NOMO-1 treated with dmso at 0.1 percent for 144 hours (cell line): ENCODE data around the gene CAPN7.
"Not testable (repeated sequence)": the region's sequence is repeated elsewhere in the genome, so short reads cannot be mapped to it uniquely, and the experiment has no call there.

Experiments used
- DNase-seq: peaks from one replicate; lab custom pipeline; 2025; ENCODE audit not compliant: unreplicated experiment; lab: John Stamatoyannopoulos, UW

CAPN7 gene

DNA sequence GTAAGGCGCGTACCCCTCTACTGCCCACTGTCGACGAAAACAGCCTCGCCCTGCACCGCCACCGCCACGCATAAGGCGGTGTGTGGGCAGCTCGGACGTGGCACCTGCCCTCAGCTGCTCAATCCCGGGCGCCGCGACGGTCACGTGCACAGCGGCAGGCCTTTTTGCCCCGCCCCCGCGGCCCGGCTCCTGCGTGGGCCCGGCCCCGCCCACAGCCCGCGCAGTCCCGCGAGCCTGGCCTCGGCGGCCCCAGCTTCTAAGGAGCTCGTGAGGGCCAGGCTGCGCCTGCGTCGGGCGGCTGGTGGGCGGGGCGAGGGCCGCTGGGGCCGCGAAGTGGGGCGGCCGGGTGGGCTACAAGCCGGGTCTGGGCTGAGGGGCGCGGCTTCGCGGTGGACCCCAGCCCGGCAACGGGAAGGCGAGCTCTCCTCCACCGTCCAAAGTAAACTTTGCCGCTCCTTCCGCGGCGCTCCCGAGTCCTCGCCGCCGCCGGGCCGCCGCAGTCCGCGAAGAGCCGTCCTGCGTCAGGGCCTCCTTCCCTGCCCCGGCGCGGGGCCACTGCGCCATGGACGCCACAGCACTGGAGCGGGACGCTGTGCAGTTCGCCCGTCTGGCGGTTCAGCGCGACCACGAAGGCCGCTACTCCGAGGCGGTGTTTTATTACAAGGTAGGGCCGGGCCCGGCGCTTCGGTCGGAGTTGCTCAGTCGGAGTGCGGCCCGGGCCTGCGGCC is at the start of gene CAPN7:
Gene CAPN7 (plus strand): TSS at position 313 of the 728 bp plus-strand sequence. CDS start 250 bp downstream, at position 563.
- no peak for DNase-seq

DNA sequence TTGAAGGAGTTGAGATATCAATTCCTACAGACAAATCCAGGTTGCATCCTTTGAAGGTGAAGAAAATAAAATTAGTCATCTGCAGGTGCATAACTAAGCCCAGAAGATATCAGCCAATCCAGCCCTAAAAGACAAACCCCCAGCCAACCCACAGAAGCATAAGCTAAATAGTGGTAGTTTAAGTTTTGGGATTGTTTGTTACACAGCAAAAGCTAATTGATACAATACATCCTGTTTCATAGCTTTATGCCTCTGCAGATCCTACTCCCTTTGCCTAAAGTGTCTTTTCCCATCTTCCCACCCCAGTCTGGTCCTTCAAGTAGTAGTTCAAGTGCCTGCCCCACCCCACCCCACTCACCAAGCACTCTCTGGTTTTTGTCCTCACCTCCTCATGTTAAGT is 48.6 kb upstream of the CAPN7 start:
- DNase-seq: no peak

DNA sequence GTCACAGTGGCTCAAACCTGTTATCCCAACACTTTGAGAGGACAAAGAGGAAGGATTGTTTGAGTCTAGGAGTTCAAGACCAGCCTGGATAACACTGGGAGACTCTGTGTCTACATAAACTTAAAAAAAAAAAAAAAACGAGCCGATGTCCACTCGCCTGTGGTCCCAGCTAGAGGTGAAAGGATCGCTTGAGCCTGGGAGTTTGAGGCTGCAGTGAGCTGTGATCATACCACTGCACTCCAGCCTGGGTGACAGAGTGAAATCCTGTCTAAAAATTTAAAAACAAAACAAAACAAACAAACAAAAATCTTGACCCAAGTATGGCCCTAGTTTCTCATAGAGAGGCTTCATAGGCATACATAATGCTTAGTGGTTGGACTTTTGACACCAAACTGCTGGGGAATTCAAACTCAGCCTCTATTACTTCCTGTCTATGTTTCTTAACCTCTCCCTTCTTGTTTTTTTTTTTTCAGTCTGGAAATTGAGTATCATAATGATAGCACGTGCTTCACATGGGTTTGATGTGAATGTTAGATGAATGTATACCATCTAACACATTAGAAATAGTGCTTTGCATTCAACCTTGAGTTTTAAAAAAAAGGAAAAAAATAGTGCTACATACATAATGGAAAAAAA is 46.4 kb upstream of the CAPN7 start:
- no peak for DNase-seq

DNA sequence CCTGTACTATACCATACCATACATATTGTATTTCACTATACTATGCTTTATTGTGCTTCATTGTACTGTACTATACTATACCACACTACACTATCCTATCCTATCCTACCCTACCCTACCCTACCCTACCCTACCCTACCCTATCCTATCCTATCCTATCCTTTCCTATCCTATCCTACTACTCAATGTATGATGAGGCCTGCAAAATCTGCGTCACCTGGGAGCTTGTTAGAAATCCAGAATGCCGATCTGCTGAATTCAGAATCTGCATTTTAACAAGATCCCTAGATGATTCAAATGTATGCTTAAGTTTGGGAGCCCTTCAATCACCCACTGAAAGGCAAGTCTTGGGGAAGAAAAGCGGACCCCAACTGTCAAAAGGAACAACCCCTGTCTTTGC is 45.4 kb upstream of the CAPN7 start:
- no peak for DNase-seq

DNA sequence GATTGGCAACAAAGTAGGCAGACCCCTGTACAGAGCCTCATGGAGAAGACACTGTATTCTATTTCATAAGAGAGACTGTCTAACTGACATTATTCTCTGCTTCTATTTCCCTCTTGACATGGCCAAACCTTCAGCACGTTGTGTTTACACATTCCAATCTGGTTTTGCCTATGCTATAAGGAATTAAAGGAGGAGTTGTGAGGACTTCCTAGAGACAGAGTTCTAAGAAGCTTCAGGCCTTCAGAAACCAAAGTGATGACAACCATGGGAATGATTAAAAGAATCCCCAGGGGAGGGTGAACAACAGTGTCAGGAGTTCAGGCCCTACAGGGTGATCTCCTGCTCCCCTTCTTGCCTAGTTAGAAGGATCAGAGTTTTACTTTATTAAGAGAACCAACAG is 44.9 kb upstream of the CAPN7 start:
- no peak for DNase-seq

DNA sequence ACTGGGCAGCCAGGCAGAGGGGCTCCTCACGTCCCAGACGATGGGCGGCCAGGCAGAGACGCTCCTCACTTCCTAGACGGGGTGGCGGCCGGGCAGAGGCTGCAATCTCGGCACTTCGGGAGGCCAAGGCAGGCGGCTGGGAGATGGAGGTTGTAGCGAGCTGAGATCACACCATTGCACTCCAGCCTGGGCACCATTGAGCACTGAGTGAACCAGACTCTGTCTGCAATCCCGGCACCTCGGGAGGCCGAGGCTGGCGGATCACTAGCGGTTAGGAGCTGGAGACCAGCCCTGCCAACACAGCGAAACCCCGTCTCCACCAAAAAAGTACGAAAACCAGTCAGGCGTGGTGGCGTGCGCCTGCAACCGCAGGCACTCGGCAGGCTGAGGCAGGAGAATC is 42.4 kb upstream of the CAPN7 start:
- DNase-seq: not testable (repeated sequence)

DNA sequence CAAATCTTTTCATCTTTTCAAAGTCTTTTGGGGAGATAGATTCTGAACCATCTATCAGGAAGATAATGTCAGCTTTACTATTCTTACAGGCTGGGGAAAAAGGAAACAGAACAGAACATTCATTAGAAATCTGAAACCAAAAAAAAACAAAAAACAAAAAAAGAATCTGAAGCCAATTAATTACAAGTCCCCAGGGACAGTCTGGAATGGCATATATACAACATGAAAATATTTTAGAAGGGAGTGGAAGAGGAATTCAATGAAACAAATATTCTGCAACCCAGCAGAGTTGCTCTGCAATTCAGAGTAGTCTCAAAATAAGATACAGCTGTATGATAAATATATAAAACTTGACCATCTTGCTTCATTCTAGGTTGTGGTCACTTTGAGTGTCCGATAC is 41.7 kb upstream of the CAPN7 start:
- DNase-seq: no peak

DNA sequence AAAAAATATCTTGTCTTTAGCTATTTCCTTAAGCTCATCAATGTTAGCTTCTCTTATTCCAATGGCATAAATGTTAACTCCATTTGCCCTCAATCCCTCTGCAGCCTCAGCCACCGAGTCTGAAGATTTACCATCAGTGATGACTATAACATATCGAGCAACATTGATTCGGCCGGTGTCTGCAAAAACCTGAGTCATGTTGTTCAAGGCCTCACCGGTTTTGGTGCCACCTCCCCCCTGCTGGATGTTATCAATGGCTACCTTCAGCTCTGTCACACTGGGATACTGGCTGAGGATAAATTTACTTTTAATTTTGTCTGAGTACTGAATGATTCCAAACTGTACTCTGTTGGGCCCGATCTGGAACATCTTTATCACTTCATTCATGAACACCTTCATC is 41.0 kb upstream of the CAPN7 start:
- DNase-seq: no peak

DNA sequence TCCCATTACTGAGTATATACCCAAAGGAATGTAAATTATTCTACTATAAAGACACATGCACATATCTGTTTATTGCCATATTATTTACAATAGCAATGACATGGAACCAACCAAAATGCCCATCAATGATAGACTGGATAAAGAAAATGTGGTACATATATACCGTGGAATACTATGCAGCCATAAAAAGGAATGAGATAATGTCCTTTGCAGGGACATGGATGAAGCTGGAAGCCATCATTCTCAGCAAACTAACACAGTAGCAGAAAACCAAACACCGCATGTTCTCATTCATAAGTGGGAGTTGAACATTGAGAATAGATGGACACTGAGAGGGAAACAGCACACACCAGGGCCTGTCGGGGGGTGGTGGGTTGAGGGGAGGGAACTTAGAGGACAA is 39.7 kb upstream of the CAPN7 start:
- not testable (repeated sequence) for DNase-seq

DNA sequence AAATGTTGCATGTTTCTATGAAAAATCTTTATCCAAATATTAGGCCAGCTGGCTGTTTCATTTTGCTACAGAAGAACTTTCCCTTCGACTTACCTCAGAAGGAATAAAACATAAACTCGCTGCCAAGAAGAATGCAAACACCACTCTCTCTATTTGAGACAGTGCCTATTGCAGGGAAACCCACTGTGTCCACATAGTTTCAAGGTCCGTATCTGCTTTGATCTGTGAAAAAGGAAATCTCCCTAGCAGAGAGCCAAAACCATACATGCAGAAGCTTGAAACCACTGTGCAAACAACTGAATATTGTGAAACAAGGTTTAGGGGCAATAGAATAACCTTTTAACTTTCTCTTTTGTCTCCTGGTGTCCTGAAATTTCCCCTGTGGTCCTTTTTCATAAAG is 35.0 kb upstream of the CAPN7 start:
- DNase-seq: peak; percentile 5

DNA sequence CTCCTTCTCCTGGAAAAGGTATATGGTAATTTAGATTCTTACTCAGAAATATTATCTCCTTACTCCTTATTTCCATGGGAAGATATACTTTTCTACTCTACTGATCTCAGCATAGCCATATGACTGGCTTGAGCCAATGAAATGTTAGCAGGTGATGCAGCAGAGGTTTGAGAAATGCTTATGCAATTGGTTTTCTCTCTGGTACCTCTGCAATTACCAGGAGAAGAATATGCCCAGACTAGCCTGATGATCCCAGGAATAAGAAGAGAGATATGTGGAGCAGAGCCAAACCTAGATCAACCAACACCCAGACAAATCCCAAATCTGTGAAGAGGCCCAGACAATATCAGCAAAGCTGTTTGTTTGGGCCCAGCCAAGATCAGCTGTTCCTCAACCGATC is 33.2 kb upstream of the CAPN7 start:
- no peak for DNase-seq

DNA sequence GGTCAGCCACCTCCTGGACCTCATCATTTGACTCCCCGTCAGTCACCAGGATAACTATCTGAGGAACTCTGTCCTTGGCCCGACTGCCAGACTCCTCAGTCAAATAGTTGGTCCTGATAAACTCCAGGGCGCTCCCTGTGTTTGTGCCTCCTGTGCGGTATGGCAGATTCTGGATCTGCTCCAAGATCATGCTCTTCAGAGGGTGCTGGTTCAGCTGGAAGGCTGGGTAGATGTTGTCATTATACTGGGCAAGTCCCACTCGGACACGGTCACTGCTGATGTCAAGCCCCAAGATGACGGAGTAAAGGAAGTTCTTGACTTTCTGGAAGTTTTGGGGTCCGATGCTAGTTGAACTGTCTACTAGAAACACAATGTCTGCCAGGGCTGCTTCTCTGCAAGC is 31.1 kb upstream of the CAPN7 start:
- no peak for DNase-seq

DNA sequence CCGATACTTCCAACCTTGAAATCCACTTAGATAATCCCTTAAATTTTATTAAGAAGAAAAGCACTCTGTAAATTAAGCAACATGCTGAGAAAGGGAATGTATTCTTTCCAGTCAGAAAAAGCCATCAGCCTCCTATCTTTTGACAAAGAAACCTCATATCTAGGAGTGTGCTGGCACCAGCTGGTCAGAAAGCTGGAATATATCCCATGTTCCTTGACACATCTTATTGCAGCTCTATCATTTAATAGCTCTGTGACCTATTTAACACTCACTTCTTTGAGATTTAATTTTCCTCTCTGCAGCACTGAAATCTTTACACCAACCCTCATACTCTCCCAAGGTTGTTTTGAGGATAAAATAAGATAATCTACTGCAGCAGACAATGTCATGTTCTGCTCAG is 30.4 kb upstream of the CAPN7 start:
- DNase-seq: no peak

DNA sequence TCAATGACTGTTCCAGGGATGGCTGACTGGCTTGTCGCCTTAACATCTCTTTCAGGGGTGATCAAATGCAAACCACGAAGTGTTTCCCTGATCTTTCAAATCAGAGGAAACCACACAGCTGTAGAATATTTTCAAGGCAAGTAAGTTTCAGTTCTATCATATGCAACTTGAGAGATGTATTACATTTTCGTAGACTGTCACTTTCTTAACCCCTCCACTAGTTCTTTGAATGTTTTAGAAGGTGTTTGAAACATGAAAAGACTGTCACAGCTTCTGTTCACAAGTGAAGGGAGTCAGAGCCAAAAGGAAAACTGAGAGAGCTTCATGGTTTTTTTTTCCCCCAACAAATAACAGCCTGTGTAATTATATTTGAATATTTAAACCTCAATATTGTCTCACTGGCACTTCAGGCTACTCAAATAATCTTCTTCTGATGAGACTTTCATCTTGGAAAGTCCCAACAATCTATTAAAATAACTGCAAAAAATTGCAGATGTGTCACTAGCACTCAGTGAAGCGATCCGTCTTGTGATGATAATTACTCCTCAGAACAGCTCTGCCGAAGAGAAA is 25.9 kb upstream of the CAPN7 start:
- DNase-seq: no peak

DNA sequence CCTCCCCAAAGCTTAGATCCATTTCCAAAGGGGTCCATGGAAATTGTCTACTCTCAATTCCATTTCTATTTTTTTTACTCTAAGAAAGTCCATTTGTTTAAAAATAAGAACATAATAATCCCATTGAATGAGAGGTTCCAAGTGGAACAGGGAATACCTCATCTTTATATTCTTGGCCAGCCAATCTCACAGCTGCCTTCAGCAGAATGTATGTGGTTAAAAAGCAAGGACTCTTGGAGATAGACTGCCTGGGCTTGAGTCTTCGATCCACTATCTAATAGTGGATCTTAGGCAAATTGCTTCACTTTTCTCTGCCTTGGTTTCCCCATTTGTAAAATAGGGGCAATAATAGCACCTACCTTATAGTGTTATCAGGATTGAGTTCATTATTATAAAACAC is 24.5 kb upstream of the CAPN7 start:
- DNase-seq: no peak

DNA sequence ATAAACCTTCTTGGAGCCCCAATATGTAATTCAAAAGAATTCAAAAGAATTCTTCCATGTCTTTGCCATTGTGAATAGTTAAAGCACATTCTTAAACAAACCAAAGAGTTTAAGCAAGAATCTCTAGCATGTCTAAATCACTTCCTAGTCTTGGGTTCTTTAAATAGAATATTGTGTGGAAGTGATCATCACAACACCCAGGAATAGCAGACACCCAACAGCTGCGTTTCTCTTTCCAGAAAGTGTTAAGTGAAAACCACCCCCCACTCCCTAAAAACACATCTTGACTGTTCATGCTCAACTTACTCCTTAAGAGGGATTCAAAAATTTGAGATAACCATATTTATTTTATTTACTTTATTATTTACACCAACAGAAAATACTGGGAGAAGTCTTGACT is 24.1 kb upstream of the CAPN7 start:
- DNase-seq: no peak

DNA sequence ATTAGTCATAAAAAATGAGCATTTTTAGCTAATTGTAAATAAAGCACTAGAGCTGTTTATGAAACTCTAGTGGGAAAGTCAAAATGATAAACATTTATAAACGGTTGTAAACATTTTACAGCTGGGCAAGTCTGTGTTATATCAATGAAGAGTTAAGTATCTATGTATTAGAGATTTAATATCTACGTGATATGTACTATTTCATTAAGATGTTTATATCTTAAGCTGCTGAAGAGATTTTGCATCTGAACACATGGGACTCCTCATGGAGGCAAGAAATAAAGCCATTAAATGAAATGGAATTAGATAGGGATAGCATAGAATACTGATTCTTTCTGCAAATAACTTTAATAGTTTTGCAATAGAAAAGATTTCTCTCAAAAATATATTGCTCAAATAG is 23.0 kb upstream of the CAPN7 start:
- no peak for DNase-seq

DNA sequence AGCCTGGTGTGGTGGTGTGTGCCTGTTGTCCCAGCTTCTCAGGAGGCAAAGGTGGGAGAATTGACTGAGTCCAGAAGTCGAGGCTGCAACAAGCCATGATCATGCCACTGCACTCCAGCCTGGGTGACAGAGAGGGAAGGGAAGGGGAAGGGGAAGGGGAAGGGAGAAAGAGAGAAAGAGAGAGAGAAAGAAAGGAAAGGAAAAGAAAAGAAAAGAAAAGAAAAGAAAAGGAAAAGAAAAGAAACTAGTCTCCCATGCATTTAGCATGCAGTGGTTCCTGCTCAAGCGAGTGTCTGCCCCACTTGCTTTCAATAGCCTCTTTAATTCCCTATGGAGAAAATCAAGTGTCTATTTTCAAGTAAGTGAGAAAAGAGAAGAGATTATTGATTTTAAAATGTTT is 20.6 kb upstream of the CAPN7 start:
- no peak for DNase-seq

DNA sequence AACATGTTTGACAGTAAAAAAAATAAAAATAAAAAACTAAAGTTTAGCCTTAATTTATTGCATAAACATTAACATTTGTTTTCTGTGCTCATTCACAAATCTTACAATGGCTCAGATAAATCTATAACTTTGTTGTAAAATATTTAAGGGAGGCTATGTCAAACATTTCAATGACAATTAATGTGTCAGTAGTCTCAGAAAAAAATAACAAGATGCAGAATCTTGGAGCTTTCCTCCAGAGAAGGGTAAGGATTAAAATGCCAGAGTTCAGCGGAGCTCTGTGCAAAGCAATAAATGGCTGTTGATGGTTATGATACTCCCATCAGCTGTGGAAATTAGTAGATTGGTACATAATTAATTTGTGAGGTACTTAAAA is 20.0 kb upstream of the CAPN7 start:
- DNase-seq: no peak

DNA sequence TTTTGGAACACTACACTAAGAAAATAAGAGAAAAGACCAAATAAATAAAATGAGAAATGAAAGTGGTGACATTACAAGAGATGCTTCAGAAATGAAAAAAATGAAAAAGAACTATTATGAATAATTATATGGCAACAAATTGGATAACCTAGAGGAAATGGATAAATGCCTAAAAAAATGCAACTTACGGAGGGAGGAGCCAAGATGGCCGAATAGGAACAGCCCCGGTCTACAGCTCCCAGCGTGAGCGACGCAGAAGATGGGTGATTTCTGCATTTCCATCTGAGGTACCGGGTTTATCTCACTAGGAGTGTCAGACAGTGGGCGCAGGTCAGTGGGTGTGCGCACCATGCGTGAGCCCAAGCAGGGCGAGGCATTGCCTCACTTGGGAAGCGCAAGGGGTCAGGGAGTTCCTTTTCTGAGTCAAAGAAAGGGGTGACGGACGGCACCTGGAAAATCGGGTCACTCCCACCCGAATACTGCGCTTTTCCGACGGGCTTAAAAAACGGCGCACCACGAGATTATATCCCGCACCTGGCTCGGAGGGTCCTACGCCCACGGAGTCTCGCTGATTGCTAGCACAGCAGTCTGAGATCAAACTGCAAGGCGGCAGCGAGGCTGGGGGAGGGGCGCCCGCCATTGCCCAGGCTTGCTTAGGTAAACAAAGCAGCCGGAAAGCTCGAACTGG is 19.4 kb upstream of the CAPN7 start:
- DNase-seq: not testable (repeated sequence)

DNA sequence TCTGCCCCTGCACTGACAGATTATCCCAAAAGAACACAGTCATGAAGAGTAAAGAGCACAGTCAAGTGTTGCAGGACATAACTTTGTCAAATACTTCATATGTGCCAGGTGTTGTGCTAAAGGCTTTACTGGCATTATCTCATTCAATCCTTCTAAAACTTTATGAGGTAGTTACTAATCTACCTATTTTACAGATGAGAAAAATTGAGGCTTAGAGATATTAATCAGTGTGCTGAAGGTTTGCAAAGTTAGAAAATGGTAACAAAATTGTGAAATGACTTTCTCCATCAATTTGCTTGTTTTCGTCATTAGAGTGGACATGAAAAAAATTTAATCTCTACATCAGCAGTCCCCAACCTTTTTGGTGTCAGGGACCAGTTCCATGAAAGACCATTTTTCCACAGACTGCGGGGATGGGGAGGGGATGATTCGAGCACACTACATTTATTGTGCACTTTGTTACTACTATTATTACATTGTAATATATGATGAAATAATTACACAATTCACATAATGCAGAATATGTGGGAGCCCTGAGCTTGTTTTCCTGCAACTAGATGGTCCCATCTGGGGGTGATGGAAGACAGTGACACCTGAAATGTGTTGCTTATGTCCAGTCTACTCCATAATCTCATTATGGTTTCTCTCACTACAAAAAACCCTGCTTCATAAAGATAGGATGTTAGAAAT is 8.6 kb upstream of the CAPN7 start:
- DNase-seq: no peak

DNA sequence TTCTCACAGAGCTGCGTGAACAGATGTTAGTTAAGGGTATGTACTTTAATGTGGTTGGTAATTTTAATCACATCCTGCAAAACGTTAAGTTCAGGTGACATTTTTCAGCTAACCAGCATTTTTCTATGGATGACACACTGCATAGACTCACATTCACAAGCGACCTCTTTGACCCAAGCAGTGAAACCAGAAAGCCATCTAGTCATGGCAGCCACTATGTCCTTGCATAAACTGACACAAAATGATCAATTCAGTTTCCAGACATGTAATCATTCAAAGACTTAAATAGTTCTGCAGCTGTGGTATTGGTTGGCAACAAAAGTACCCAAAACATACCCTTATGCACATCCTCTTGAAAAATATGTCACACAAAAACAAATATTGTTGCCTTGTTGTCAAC is 7.4 kb upstream of the CAPN7 start:
- DNase-seq: no peak
